Stimulated activated CD8-positive, alpha-beta memory T cell treated with anti-CD3 and anti-CD28 coated beads, Interleukin-15, amount 100 ng/mL, for 24 hours (primary cell): ENCODE results near the gene TBX4.

Source experiments
- DNase-seq: peaks from one replicate; pipeline ENCODE4 v3.0.0-alpha.2; 2020; ENCODE audit warnings: low read depth

Gene TBX4

DNA sequence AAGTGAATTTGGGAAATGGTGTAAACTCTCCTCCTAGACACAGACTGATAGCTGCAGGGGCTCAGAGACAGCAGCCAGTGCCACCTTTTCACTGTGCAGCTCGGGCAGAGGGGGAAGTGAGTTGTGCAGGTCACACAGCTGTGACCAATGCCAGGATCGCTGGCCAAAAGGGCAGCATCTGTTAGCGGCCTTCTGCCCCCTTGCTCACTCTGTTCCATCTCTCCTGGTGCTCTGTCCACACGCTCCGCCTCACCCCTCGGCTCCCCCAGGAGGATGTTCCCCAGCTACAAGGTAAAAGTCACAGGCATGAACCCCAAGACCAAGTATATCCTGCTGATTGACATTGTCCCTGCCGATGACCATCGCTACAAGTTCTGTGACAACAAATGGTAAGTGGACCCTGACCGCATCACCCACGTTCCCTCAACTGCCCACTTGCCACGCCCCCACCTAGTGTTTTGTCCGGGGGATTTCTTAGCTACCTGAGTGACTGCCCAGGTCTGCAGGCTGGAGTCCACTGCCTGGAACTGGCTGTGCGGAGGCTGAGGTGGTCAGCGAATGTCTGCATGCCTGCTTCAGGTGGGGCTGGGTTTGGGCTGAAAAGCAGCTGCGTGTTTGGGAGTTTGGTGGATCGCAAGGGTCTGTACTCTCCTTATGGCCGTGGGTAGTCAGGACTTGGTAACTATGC is 13.5 kb downstream of the TBX4 start:
- no peak for DNase-seq

DNA sequence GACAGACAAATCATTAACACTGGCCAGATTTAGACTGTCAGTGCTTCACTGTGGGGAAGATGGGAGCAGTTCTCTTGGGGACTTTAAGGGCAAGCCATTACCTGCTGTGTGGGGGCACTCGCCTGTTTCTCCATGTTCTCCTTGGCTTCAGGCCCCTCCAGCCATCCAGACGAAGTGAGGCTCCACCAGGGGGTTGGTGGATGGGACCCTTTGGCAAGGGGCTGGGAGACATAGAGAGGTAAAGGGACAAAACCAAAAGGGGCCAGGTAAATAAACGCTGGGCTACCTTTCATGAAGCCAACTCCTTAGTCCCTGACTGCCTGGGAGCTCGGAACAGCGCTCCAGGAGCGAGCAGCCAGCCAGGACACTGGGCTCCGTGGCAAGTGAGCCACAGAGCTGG is 14.0 kb downstream of the TBX4 start:
- DNase-seq = no peak

DNA sequence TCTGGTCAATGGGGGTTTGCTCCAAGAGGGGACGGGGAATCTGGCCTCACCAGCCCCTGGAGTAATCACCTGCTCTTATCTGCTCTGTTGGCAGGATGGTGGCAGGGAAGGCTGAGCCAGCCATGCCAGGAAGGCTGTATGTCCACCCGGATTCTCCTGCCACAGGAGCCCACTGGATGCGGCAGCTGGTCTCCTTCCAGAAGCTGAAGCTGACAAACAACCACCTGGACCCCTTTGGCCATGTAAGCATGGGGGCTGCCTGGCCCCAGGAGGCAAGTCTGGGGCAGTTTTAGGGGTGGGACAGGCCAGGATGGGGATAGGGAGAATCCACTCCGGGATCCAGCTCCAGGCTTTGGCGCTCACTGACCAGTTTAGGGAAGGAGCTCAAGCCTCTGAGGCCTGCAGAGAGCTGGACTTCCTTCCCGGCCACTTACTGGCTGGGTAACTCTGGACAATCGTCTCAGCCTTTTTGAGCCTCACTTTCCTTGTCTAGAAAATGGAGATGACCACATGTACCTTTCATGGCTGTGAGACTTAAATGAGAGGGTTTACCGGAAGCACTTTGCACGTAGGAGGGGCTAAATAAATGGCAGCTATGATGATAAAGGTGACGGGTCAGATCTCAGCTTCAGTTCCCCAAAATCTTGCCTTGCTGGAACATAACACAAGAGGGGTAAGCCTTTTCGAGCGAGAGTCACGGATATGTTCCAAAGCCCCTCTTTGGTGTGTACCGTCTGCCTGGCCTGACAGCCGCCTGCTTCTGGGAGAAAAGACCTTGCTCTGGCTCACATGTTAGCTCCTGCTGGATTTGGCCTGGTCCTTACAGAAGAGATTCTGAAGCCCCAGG is 15.4 kb downstream of the TBX4 start:
- no peak for DNase-seq

DNA sequence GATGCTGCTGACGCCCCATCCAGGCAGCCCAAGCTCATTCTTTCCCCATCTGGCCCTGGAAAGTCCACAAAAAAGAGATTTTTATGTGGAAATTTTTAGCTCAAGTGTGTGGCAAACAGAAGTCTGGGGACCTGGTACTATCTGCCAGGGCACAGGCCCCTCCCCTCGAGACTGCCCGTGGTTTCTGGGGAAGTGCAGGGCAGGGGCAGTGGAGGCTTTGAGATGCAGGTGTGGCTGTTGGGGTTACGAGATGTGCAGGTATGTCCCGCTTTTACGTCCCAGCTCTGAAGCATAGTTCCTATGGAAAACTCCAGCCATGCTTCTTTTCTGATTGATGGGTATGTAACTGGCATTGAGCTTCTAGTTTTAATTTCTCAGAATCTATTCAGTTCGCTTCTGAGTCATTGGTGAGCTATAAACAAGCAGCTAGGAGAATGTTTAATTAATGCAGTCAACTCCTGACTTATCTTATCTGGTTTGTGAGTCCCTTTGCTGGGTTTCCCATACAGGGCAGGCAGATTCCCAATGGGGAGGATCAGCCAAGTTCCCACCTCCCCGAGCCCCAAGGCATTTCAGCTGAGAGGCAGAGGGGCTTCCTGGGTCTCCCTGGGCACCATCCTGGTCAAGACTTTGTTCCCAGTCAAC is 16.2 kb downstream of the TBX4 start:
- no peak for DNase-seq

DNA sequence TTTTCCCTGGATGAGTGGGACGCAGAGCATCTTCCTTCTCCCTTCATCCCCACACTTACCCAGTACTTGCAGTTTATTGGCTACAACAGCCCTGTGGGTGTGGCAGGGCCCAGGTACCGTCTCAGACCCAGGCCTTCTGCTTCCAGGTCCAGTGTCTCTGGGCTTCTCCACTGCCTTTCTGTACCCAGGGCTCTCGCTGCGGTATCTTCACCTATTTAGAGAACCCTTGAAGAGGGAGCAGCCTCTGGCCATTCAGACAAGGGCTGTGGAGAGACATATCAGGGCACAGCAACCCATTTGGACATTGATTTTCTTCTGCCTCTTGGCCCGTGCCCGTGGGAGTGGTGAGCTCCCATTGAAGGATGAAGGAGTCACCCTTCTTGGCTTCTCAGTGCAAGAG is 17.3 kb downstream of the TBX4 start:
- no peak for DNase-seq

DNA sequence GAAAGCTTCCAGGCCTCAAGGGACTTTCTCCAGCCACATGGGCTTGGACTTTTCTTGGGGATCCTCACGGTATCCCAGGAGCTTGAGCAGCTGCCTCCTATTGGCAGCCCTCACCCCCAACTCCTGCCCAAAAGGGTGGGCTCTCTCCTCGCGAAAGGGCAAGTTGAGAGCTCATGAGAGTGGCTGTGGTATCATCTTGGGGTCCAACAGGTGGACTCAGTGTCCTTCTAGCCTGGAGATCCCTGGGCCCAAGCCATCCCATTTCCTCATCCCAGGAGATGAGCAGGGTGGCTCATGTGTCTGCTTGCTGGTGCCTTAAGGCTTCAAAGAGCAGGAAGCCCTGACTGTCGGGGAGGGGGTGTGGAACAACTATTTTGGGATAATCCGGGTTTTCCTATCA is 17.7 kb downstream of the TBX4 start:
- DNase-seq = no peak

DNA sequence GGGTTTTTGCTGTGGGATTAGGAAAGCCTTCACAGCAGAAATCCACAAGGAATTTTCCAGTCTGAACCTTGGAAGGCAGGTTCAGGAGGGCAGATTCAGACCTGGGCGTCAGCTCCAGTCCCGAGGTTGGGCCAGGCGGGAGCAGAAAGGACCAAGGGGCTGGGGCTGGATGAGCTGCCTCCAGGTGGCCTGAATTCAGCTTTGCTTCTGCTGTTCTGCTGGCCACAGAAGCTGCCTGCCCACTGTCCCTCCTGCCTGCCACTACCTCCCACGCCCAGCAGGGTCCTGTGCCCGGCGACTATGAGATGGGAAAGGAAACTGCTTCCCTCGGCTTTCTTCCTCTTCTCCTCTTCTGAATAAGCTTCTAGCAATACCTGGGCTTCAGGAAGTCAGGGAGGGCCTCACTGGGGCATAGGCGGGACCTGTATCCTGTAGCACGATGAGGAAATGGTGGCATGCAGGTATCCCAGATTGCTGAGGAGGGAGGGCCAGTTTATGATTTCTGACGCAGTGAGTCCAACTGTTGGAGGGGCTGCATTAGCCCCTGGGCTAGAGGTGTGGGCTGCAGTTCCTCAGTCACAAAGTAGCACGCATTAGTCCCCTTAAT is 18.4 kb downstream of the TBX4 start:
- DNase-seq = no peak

DNA sequence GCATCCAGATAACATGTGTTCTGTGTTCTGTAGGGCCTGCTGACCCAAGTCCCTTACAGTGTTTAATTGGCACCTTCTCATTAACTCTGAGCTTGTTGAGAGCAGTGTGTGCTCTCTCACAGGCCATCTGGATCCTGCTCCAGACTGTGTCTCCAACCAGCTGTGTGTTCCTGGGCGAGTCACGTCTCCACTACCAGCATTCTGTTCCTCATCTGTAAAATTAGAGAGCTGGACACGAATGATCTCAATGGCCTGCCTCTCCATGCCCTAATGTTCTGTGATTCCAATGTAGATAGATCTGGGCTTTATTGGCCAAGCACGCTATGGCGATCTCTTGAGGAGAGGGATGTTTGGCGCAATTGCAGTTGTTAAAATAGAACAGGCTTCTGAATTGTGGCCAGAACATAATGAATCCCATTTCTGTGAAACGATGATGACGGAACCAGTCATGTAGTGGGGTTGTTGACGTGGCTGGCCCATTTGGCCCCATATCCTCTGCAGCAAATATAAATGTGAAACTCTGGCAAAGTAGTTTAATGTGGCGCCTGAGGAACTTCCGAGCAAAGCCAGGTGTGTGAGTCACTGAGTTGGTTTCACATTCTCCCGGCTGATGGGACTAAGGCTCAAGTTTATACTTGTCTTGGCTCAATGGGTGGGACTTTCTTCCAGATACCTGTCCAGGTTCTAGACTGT is 22.2 kb downstream of the TBX4 start:
- DNase-seq = no peak

DNA sequence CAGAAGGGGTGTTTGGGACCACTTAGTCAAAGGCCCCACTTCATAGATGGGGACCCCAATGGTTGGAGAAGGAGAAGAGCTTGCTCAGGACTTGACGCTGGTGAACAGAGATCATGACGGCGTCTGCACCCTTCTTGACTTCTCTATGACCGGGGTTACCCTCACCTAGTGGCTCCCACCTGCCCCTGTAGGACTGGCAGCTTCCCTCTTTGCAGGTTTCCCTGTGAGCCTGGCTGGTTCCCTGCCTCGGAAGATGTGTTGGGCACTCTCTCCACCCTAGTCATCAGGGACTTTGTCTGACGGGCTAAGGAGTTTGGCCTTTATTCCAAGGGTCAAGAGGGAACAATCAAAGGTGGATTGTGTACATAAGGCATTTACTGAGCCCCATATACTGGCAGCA is 22.7 kb downstream of the TBX4 start:
- DNase-seq = no peak

DNA sequence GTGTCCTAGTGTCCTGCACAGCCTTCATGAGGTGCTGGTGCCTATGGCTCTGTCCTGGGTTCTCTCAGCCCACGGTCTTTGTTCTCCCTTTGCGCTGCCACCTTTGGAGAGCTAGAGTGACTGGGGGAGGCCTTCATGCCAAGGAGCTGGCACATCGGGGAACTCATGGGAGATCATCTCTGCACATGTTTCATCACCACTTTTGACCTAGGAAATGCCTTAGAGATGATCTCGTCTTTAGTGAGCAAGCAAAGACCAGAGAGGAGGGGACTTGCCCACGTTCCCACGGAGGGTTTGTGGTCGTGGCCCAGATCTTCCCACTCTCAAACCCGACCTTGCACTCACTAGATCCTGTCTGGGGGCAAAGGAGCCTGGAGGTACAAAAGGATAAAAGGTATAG is 23.5 kb downstream of the TBX4 start:
- no peak for DNase-seq

DNA sequence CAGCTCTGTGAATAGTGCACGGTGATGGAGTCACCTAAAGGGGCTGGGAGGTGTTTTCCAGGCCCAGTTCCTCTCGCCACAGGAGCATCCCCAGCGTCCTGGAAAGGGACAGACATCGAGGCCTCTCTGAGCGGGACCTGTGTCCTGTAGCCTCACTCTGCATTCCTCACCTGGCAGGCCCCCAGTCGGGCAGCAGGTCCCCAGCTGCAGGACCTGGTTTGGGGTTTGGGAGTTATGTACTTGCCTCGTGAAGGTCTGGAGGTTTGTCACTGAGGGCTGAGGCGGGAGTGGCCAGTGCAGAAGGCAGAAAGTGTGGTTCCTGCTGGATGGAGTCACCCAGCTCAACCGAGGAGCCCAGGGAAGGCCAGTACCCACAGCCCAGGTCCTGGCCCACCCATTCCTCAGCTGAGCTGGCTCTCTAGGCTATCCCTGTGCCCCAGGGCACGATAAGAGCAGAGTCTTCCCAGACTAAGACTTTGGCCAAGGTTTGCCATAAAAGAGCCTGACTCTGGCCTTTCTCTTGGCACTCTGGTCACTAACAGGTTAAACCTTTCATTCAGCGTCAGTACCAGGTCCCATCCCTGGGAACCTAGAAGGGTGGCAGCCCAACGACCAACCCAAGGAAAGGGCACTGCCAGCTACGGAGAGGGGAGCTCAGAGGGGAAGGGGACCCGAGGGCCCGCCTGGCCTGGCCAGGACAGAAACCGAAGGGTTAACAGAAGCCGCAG is 24.4 kb downstream of the TBX4 start:
- no peak for DNase-seq

DNA sequence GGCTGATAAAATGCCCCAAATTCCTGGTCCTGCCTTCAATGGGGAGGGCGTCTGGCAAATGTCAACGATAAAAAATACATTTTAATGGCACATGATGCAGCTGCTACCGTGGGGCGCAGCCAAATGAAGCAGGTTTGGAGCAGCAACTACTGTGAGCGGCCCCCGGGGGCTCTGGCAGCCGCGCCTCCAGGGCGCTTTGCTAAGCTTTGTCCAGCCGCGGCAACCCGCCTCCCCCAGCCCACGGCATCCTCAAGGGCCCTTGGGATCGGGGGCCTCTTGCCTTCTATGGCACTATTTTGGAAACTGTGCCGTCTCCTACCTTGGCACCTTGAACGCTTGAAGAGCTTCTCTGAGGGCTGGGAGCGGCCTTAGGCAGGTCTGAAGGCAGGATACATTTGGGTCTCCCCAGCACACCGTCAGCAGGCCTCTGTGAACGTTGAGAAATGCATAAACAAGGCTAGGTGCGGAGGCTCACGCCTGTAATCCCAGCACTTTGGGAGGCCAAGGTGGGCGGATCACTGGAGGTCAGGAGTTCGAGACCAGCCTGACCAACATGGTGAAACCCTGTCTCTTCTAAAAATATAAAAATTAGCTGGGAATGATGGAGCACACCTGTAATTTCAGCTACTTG is 25.1 kb downstream of the TBX4 start:
- no peak for DNase-seq

DNA sequence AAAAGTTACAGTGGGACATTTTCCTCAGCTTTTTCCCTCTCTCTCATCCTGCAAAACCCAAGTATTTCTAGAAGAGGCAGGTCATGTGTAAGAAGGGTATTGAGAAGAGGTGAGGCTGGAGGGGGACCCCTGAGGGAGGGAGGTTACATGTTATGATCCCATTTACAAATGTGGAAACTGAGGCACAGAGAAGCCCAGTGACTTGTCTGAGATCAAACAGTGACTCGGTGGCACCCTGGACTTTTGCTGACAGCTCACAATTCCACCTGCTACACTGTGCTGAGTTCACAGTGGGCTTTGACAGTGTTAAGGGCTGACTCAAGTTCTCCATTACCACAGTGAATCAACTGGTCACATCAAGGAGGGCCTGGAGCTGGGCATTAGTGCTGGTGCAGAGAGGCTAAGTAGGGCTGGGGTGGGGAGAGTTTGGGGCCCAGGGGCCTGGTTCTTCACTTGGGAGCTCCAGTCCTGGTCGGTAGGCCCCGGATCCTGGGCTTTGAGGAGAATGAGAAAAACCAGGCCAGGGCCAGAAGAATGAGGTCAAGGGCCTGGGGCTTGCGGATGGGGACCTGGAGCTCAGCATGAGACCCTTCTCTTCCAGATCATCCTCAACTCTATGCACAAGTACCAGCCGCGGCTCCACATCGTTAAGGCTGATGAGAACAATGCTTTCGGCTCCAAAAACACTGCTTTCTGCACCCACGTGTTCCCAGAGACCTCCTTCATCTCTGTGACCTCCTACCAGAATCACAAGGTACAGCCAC is 26.0 kb downstream of the TBX4 start:
- no peak for DNase-seq

DNA sequence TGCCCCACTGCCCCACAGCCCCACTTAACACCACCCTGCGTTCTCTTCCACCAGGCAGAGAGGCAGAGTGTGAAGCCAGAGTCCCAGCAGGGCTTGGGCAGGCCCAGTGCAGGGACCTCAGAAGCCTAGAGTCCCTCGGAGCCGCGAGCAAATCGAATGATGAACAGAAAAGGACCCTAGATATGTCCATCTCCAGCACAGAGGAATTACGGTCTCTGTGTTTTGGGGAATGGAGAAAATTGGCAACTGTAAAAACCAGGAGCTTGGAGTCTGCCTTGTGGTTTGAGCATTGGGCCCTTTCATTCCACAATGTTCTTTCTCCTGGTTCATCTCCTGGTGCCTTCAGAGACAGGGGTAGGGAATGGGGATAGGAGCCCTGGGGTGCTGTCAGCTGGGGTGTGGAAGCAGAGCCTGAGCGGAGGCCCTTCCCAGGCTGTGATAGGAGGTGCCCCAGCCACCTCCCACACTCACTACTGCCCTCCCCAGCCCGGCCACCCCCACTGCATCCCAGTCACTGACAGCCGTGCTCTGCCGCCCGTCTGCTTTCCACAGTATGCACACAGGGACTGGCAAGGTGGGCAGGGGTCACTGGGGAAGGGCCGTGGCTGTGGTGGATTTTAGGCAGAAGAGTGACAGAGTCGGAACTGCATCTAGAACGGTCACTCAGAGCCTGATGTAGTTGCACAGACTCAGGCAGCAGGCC is 26.7 kb downstream of the TBX4 start:
- no peak for DNase-seq

DNA sequence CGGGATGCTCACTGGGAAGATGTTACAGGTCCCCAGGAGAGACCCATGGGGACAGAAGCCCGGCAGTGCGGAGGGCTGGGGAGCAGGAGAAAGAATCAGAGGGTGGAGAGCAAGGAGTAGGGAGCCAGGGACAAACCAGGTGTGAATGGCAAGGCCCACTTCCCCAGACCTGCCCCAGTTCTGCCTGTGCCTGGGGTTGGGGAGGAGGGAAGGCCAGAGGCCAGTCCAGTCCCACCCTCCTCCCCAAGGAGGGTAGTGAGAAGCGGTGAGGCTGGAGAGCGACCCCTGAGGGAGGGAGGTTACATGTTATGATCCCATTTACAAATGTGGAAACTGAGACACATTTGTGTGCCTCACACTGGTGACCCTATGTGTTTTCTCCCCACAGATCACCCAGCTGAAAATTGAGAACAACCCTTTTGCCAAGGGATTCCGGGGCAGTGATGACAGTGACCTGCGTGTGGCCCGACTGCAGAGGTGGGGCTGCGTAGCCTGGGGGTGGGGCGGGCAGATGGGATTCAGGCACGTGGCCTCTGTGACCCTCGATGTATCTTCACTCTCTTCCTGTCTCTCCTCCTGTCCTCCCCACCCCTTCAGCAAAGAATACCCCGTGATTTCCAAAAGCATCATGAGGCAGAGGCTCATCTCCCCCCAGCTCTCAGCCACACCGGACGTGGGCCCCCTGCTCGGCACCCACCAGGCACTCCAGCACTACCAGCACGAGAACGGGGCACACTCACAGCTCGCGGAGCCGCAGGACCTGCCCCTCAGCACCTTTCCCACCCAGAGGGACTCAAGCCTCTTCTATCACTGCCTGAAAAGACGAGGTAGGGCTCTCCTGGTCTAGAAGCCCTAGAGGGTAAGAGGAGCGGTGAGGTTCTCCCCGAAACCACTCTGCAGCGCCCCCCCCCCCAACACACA is 27.5 kb downstream of the TBX4 start:
- no peak for DNase-seq

DNA sequence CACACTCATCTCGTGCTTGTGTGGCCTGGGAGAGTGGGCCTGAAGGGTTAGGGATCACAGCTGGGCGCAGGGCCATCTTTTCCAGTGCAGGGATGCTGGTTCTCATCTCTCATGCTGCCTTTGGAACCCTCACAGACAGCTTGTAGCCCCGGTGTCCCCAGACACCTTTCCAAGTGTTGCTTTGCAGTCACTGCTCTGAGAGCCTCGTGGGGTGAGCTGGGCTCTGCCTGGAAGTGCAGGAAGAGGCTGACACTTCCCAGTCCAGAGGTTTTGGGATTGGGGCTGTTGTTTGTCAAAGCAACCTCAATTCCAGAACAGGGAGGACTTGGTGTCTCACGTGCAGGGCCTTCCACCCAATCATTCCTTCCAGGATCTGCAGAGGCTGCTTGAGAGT is 28.2 kb downstream of the TBX4 start:
- DNase-seq = no peak

DNA sequence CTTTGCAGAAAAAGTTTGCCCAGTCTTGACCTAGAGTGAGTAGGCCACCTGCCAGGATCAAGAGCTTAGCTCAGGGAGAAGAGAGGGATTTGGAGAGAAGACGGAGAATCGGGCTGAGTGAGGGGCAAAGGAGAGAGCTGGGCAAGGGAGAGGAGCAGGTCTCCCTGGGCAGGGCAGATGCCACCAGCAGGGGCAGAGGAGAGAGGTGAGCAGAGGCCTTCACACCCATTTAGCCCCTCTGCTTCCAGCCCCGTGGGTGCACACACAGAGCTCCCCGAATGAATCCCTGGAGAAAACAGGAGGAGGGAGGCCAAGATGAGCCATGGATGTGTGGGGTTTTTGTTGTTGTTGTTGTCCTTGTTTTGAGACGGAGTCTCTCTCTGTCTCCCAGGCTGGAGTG is 29.2 kb downstream of the TBX4 start:
- no peak for DNase-seq

DNA sequence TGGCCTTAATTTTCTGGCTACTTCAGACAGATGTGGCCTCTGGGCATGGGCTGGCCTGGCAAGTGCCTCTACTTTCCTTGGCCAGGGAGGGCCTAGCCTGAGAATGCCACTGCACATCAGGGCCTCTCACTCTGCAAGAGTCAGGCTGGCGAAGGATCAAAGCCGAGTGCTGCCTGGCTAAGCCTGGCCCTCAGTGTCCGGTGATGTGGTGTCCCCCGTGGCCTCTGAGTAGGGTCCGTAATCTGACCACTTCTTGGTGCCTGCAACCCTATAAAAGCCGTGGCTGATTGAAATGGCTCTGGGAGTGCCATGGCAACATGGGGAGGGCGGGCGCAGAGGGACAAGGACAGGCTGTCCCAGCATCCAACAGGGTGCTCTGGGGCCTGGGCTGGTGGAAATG is 30.2 kb downstream of the TBX4 start:
- DNase-seq = no peak

DNA sequence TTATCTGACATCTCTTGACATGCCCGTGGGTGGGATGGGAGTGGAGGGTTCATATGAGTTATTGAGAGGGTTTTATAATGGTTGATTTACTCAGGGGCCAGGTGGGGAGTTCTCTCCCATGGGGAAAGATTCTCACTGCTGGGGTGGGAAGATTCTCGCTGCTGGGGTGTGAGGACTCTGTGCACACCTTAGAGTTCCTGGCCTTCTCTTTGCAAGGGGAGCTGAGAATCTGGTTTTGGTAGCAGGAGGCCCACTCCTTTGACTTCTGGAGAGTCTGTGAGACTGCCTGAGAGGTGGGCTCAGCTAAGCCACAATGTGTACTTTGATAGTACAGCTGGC is 31.5 kb downstream of the TBX4 start:
- no peak for DNase-seq
